GM18502 (cell line): Measurements from ENCODE around the gene KIAA0232.

Source experiments
- ATAC-seq: cut with Tn5 transposase; IDR thresholded peaks from one replicate; pipeline ENCODE4 v1.9.1; 2021; ENCODE audit warnings: mild to moderate bottlenecking; ENCODE audit not compliant: unreplicated experiment, poor library complexity

The KIAA0232 gene

GRCh38 chr4:6928081-6928480 lies 145.6 kb downstream of the KIAA0232 start:
- ATAC-seq = no peak

- no peak for ATAC-seq
Measured at GRCh38 chr4:6929339-6929811, 146.8 kb downstream of the KIAA0232 start.

DNA sequence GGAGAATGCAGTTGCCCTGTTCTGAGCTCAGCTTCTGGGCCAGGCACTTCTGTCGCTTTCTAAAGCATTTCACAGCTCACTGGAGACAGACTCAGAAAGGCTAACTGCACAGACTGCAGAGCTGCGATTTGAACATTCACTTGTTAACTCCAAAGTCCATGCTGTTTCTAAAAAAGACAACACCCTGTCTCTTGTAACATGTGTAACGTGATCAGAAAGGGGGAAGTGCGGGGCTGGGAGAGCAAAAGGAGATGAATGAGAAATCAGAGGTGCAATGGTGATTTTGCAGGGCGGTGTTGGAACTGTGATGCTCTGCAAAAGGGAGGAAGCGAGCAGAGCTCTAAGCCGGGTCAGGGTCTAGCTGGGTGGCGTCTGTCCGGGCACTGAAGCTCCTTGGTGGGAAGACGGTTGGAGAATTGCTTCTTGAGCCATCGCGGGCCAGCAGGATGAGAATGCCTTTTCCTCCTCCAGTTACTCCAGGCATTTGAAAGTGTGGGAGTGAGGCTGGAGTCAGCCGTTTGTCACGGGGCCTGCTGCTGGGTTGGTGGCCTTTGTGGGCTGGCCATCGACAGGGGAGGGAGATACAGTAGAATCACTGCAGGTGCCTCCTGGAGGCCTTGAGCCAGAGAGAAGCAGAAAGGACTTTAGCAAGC lies 147.4 kb downstream of the KIAA0232 start:
- ATAC-seq = no peak

DNA sequence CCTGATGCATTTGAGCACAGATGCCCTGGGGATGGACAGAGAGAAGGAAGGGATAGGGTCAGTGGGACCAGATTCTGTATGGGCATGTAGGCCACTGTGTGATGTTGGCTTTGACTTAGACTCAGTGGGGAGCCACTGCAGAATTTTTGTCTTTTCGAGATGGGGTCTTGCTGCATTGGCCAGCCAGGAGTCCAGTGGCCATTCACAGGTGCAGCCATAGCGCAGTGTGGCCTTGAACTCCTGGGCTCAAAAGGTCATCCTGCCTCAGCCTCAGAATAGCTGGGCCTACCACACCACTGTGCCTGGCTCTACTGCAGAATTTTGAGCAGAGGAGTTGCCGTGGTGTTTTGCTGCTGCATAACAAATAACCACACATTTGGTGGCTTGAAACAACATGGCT lies 149.9 kb downstream of the KIAA0232 start:
- ATAC-seq = no peak

DNA sequence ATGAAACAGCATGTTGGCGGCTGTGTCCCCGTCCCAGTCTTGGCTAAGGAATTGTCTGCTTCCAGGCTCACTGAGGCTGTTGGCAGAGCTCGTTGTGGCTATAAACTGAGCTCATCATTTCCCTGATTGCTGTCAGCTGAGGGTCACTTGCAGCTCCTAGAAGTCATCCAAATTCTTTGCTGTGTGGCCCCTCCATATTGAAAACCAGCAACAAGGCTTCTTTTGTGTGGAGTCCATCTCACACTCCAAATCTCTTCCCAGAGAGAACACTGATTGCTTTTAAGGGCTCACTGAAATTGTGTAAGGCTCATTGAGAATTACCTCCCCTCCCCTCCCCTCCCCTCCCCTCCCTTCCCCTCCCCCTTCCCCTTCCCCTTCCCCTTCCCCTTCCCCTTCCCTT lies 150.4 kb downstream of the KIAA0232 start:
- ATAC-seq = no peak
